ENCODE data around the gene TMEM106A. TPM values are rescaled to one million over a fixed set of nuclear protein-coding genes. Genes with fewer than 3 reads are reported as not detected.

Gene TMEM106A
- total RNA-seq, 1 experiment from 2014 or later: 2.1 TPM

DNA sequence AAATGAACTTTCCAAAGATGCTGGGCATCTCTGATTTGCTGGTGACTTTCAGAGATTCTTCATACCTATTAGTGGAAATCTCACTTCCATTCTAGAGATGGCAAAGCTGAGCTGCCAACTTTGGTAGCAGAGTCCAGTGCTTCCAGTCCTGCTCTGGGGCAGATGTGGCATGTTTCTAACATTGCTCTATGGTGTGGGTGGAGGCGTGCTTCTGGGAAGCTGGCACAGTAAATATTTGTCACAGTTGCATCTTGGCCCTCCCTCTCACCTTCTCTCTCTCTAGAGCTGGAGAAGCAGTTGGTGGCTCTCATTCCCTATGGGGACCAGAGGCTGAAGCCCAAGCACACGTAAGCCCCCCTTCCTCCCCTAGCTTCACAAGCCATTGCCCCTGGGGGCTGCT, 1.9 kb downstream of the TMEM106A start:
- intact Hi-C loops (cut with micrococcal nuclease; ENCODE audit: unreplicated experiment): no loop called here
- POLR2A ChIA-PET (ENCODE audit: low non-redundant PET): no interaction called here
- no TSS peak for BruUV-seq (replicated peaks)

DNA sequence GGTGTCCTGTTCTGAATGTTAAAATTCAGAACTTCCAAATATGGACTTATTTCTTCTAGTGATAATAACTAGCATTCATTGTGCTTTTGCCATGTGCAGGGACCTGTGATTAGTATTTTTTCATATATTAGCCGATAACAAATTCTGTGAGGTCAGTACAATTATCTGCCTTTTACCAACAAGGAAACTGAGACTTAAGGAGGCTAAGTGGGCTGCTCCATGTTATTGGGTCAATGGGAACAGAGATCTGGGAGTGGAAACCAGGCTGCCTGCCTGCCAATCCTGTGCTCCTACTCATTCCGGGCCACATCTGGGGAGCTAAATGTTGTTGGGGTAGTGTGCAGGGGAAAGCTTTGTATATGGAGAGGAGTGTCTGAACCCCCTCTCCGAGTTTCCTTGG, 3.7 kb downstream of the TMEM106A start:
- Histone ChIP-seq H3K27me3 (replicated peaks; ENCODE audit: insufficient read depth, low read depth, low read length, poor library complexity) (no peaks in the 10 kb centered on the region), H3K27ac (ENCODE audit: low read depth, low read length, poor library complexity, severe bottlenecking) (no peak overlapping the region), H3K4me3 (ENCODE audit: low read depth, low read length, poor library complexity, severe bottlenecking) (no peak overlapping the region), H3K4me1 (ENCODE audit: insufficient read depth, low read length, poor library complexity, severe bottlenecking) (no peaks in the 10 kb centered on the region), H3K36me3 (ENCODE audit: insufficient read depth, low read length, poor library complexity, severe bottlenecking) (no peaks in the 10 kb centered on the region), H3K9me3 (ENCODE audit: low read depth, low read length, poor library complexity, severe bottlenecking) (no peaks in the 10 kb centered on the region)
- TF ChIP-seq EZH2 (IDR thresholded peaks at IDR 0.05; ENCODE audit: borderline replicate concordance, low read depth, low read length, poor library complexity, severe bottlenecking): no peak
- TF ChIP-seq, protein P1, sequence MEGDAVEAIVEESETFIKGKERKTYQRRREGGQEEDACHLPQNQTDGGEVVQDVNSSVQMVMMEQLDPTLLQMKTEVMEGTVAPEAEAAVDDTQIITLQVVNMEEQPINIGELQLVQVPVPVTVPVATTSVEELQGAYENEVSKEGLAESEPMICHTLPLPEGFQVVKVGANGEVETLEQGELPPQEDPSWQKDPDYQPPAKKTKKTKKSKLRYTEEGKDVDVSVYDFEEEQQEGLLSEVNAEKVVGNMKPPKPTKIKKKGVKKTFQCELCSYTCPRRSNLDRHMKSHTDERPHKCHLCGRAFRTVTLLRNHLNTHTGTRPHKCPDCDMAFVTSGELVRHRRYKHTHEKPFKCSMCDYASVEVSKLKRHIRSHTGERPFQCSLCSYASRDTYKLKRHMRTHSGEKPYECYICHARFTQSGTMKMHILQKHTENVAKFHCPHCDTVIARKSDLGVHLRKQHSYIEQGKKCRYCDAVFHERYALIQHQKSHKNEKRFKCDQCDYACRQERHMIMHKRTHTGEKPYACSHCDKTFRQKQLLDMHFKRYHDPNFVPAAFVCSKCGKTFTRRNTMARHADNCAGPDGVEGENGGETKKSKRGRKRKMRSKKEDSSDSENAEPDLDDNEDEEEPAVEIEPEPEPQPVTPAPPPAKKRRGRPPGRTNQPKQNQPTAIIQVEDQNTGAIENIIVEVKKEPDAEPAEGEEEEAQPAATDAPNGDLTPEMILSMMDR (conservative IDR thresholded peaks at IDR 0.05; ENCODE audit: low read depth, low read length): no peak
- BruUV-seq (replicated peaks): no TSS peak
- ChIA-PET POLR2A (ENCODE audit: low non-redundant PET) (no interaction called here), CTCF (no interaction called here)
- DNase-seq (ENCODE audit: low spot score): no peak
- intact Hi-C loops (cut with micrococcal nuclease; ENCODE audit: unreplicated experiment): no loop called here

More for the DNA sequence above, 1.9 kb downstream of the TMEM106A start:
- Histone ChIP-seq H3K4me1 (ENCODE audit: insufficient read depth, low read length, poor library complexity, severe bottlenecking) (no peaks in the 10 kb centered on the region), H3K27me3 (replicated peaks; ENCODE audit: insufficient read depth, low read depth, low read length, poor library complexity) (no peaks in the 10 kb centered on the region), H3K36me3 (ENCODE audit: insufficient read depth, low read length, poor library complexity, severe bottlenecking) (no peaks in the 10 kb centered on the region), H3K9me3 (ENCODE audit: low read depth, low read length, poor library complexity, severe bottlenecking) (no peaks in the 10 kb centered on the region), H3K4me3 (ENCODE audit: low read depth, low read length, poor library complexity, severe bottlenecking) (no peak overlapping the region), H3K27ac (ENCODE audit: low read depth, low read length, poor library complexity, severe bottlenecking) (no peak overlapping the region)
- DNase-seq (ENCODE audit: low spot score): no peak
- no peak for TF ChIP-seq EZH2 (IDR thresholded peaks at IDR 0.05; ENCODE audit: borderline replicate concordance, low read depth, low read length, poor library complexity, severe bottlenecking)
- CTCF ChIA-PET: interaction anchor here (0.5 kb wide), 1 partner anchor 190 kb away, joined by 3 read pairs; no protein-coding TSS in a partner anchor

DNA sequence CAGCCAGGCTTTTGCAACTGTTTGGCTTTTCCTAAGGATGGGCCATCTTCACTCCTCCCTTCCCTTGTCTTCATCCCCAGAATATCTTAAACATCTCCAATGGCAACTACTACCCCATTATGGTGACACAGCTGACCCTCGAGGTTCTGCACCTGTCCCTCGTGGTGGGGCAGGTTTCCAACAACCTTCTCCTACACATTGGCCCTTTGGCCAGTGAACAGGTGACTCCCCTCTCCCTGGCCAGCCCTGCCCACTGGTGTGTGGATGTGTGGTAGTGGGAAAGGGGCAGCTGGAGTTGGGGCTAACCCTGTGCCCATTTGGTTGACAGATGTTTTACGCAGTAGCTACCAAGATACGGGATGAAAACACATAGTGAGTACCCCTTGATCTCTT, 4.7 kb downstream of the TMEM106A start:
- Histone ChIP-seq H3K27ac (ENCODE audit: low read depth, low read length, poor library complexity, severe bottlenecking) (no peak overlapping the region), H3K36me3 (ENCODE audit: insufficient read depth, low read length, poor library complexity, severe bottlenecking) (no peaks in the 10 kb centered on the region), H3K27me3 (replicated peaks; ENCODE audit: insufficient read depth, low read depth, low read length, poor library complexity) (no peaks in the 10 kb centered on the region), H3K4me1 (ENCODE audit: insufficient read depth, low read length, poor library complexity, severe bottlenecking) (no peaks in the 10 kb centered on the region), H3K9me3 (ENCODE audit: low read depth, low read length, poor library complexity, severe bottlenecking) (no peaks in the 10 kb centered on the region), H3K4me3 (ENCODE audit: low read depth, low read length, poor library complexity, severe bottlenecking) (no peak overlapping the region)
- CTCF ChIA-PET: no interaction called here
- intact Hi-C loops (cut with micrococcal nuclease; ENCODE audit: unreplicated experiment): no loop called here
- POLR2A ChIA-PET (ENCODE audit: low non-redundant PET): no interaction called here
- TF ChIP-seq, protein P1 (conservative IDR thresholded peaks at IDR 0.05; ENCODE audit: low read depth, low read length): no peak
- no peak for TF ChIP-seq EZH2 (IDR thresholded peaks at IDR 0.05; ENCODE audit: borderline replicate concordance, low read depth, low read length, poor library complexity, severe bottlenecking)
- no peak for DNase-seq (ENCODE audit: low spot score)
- BruUV-seq (replicated peaks): no TSS peak
